B cell (primary cell): ENCODE measurements around the gene GAMT. TPM values are rescaled to one million over a fixed set of nuclear protein-coding genes. Genes with fewer than 3 reads are reported as not detected.

Source experiments
- ATAC-seq: fragments of 200-7000 bp; cut with Tn5 transposase; one replicate; pipeline ENCODE4 v1.10.0; 2021; ENCODE audit warnings: low read depth, mild to moderate bottlenecking, moderate number of reproducible peaks, moderate library complexity
- CTCF ChIA-PET: fragments of 350-600 bp; sonication (Branson Sonifier 250); formaldehyde crosslinking; loops from one replicate; lab custom pipeline; 2021; ENCODE audit warnings: antibody characterized with exemption, inconsistent platforms; lab: Charles Lee
- POLR2A ChIA-PET: fragments of 350-600 bp; sonication (Branson Sonifier 250); formaldehyde crosslinking; loops from one replicate; lab custom pipeline; 2021; ENCODE audit warnings: antibody characterized with exemption; lab: Charles Lee
- DNase-seq: peaks from one replicate; pipeline ENCODE4 v3.0.0; 2013
- H2AFZ ChIP-seq: 2 replicates; pipeline ENCODE4 v1.6.1; 2012; ENCODE audit warnings: mild to moderate bottlenecking, low read depth, low read length; ENCODE audit not compliant: insufficient read depth, poor library complexity, severe bottlenecking
- H3K27ac ChIP-seq, 2 donors: 1 replicate in 1 of 2; 2 replicates in 1 of 2; pipeline ENCODE4 v1.5.1; 2012 to 2013; ENCODE audit warnings: low read length in 2 of 2, mild to moderate bottlenecking in 2 of 2, moderate library complexity in 1 of 2
- H3K27me3 ChIP-seq, 4 experiments: fragments of 200-600 bp in 1 of 4; sonication (generic) in 1 of 4; replicated peaks in 1 of 4; 1 replicate in 2 of 4; 2 replicates in 2 of 4; pipeline versions ENCODE4 v1.6.1 to v1.7.0; 2013 to 2016; ENCODE audit warnings: low read length in 3 of 4, mild to moderate bottlenecking in 2 of 4, mixed read lengths in 1 of 4, moderate library complexity in 1 of 4; ENCODE audit not compliant: insufficient read depth in 4 of 4, control insufficient read depth in 3 of 4; ENCODE audit errors: control extremely low read depth in 1 of 4
- H3K36me3 ChIP-seq, 2 experiments: replicated peaks in 1 of 2; 1 replicate in 1 of 2; 2 replicates in 1 of 2; pipeline versions ENCODE4 v1.6.1 to v1.7.1; 2013; ENCODE audit warnings: low read length in 1 of 2; ENCODE audit not compliant: insufficient read depth in 2 of 2, control insufficient read depth in 1 of 2; ENCODE audit errors: control extremely low read depth in 1 of 2, extremely low read depth in 1 of 2
- H3K4me1 ChIP-seq, 2 donors: fragments of 200-600 bp in 1 of 2; sonication (generic) in 1 of 2; 1 replicate in 1 of 2; 2 replicates in 1 of 2; pipeline versions ENCODE4 v1.5.1 to v1.6.1; 2013 to 2017; ENCODE audit warnings: low read length in 2 of 2; ENCODE audit not compliant: control insufficient read depth in 2 of 2, insufficient read depth in 2 of 2
- H3K4me2 ChIP-seq: replicated peaks from 2 replicates; pipeline ENCODE3; 2012; ENCODE audit warnings: mild to moderate bottlenecking, low read depth, low read length; ENCODE audit not compliant: poor library complexity, severe bottlenecking
- H3K4me3 ChIP-seq, 5 experiments: fragments of 200-600 bp in 1 of 5; sonication (generic) in 1 of 5; 1 replicate in 3 of 5; 2 replicates in 2 of 5; pipeline versions ENCODE4 v1.5.1 to v1.7.0; 2011 to 2016; ENCODE audit warnings: low read length in 4 of 5, mild to moderate bottlenecking in 4 of 5, low read depth in 2 of 5, control low read depth in 1 of 5, moderate library complexity in 1 of 5; ENCODE audit not compliant: insufficient read depth in 1 of 5; ENCODE audit errors: control extremely low read depth in 1 of 5, extremely low read depth in 1 of 5
- H3K79me2 ChIP-seq: fragments of 200-600 bp; sonication (generic); one replicate; pipeline ENCODE4 v1.6.0; 2016; ENCODE audit warnings: low read length; ENCODE audit not compliant: control insufficient read depth, insufficient read depth
- H3K9ac ChIP-seq: fragments of 200-600 bp; sonication (generic); 2 replicates; pipeline ENCODE4 v1.6.1; 2017; ENCODE audit warnings: mild to moderate bottlenecking, low read length, moderate library complexity
- H3K9me3 ChIP-seq, 3 donors: one replicate each; pipeline versions ENCODE4 v1.6.1 to v1.7.1; 2013; ENCODE audit warnings: low read length in 2 of 3; ENCODE audit not compliant: control insufficient read depth in 2 of 3, insufficient read depth in 1 of 3; ENCODE audit errors: control extremely low read depth in 1 of 3
- H4K20me1 ChIP-seq: 2 replicates; pipeline ENCODE4 v1.6.0; 2012; ENCODE audit warnings: mild to moderate bottlenecking, low read length; ENCODE audit not compliant: insufficient read depth, control insufficient read depth, poor library complexity, severe bottlenecking
- H3K27ac Mint-ChIP-seq: one replicate; pipeline ENCODE4 v1.8.0; 2021; ENCODE audit warnings: mixed read lengths
- H3K27me3 Mint-ChIP-seq: one replicate; pipeline ENCODE4 v1.8.0; 2021; ENCODE audit warnings: mixed read lengths
- H3K4me1 Mint-ChIP-seq: one replicate; pipeline ENCODE4 v1.8.0; 2021; ENCODE audit warnings: mixed read lengths
- H3K4me3 Mint-ChIP-seq: one replicate; pipeline ENCODE4 v1.8.0; 2021; ENCODE audit warnings: mixed read lengths
- H3K9me3 Mint-ChIP-seq: one replicate; pipeline ENCODE4 v1.8.0; 2022; ENCODE audit warnings: mixed read lengths; ENCODE audit not compliant: insufficient read depth
- CTCF ChIP-seq: fragments of 200-600 bp; IDR thresholded peaks from one replicate; pipeline ENCODE4 v1.8.0; 2022; ENCODE audit warnings: antibody characterized with exemption, mild to moderate bottlenecking
- EZH2 ChIP-seq: IDR thresholded peaks from 2 replicates; pipeline ENCODE4 v1.6.1; 2012; ENCODE audit warnings: borderline replicate concordance, low read depth, mild to moderate bottlenecking, moderate library complexity, low read length; ENCODE audit not compliant: insufficient read depth, poor library complexity, severe bottlenecking
- WGBS: methylation state at CpG from one replicate; pipeline ENCODE4 v1.1.5; 2013; ENCODE audit warnings: missing lambda C conversion rate; ENCODE audit not compliant: insufficient coverage; 5-methylcytosine and 5-hydroxymethylcytosine counted together
- intact Hi-C: fragments of 100-400 bp; cut with micrococcal nuclease; formaldehyde crosslinking; loops from one replicate; pipeline ENCODE4 v1.10.0; 2022
- polyA plus RNA-seq: library from polyadenylated mRNA; depleted of rRNA; stranded (reverse); fragments of >200 nt; gene quantifications from 2 replicates; pipeline ENCODE4 v1.2.3, GENCODE V29; 2012
- total RNA-seq, 2 donors: library from RNA; stranded (reverse); fragments of 120-200 nt in 1 of 2; gene quantifications; 1 replicate in 1 of 2; 2 replicates in 1 of 2; pipeline versions ENCODE4 v1.2.3 to v1.2.4, GENCODE V29; 2013 to 2022

Gene GAMT
- total and polyA plus RNA-seq, 2 donors (not counting 1 experiment from before 2014, with no cell fraction given): 8.8 to 12.1 TPM

GRCh38 chr19:1351381-1351851 is 49.9 kb downstream of the GAMT start:
- peaks cover 9 to 18% of the 10 kb centered on the region in 2 donors for H3K4me1 ChIP-seq
- H3K27me3 Mint-ChIP-seq: no peaks in the 10 kb centered on the region
- no peak overlapping the region for H3K4me2 ChIP-seq
- 94% methylated on average over 21 of the region's 21 CpGs for WGBS
- intact Hi-C loops: no loop called here
- no peak overlapping the region for H3K9ac ChIP-seq
- ChIA-PET POLR2A (no interaction called here), CTCF (no interaction called here)
- no peak overlapping the region for H3K4me3 Mint-ChIP-seq
- H3K9me3 Mint-ChIP-seq: no peaks in the 10 kb centered on the region
- no peak overlapping the region for H3K27ac ChIP-seq
- H2AFZ ChIP-seq: no peak overlapping the region
- H4K20me1 ChIP-seq: no peaks in the 10 kb centered on the region
- no peak overlapping the region for H3K27ac Mint-ChIP-seq
- H3K27me3 ChIP-seq: no peaks in the 10 kb centered on the region
- no peaks in the 10 kb centered on the region for H3K9me3 ChIP-seq
- H3K79me2 ChIP-seq: peaks cover 5% of the 10 kb centered on the region
- peaks cover 13% of the 10 kb centered on the region for H3K4me1 Mint-ChIP-seq
- TF ChIP-seq CTCF (no peak), EZH2 (no peak)
- DNase-seq (no peak), ATAC-seq (no peak)
- H3K4me3 ChIP-seq: no peak overlapping the region
- H3K36me3 ChIP-seq: no peaks in the 10 kb centered on the region

GRCh38 chr19:1350867-1351266 is 50.5 kb downstream of the GAMT start:
- Mint-ChIP-seq H3K4me1 (peaks cover 7% of the 10 kb centered on the region), H3K27me3 (no peaks in the 10 kb centered on the region), H3K9me3 (no peaks in the 10 kb centered on the region), H3K27ac (no peak overlapping the region), H3K4me3 (no peak overlapping the region)
- Histone ChIP-seq H3K4me1 (peaks cover 5 to 14% of the 10 kb centered on the region in 2 donors), H3K9ac (no peak overlapping the region), H3K27ac (no peak overlapping the region), H4K20me1 (no peaks in the 10 kb centered on the region), H3K27me3 (no peaks in the 10 kb centered on the region), H2AFZ (no peak overlapping the region), H3K4me3 (no peak overlapping the region), H3K36me3 (no peaks in the 10 kb centered on the region), H3K79me2 (peaks cover 5% of the 10 kb centered on the region), H3K9me3 (no peaks in the 10 kb centered on the region), H3K4me2 (no peak overlapping the region)
- ATAC-seq (no peak), DNase-seq (no peak)
- CTCF ChIA-PET: no interaction called here
- TF ChIP-seq CTCF (no peak), EZH2 (no peak)
- POLR2A ChIA-PET: no interaction called here
- intact Hi-C loops: no loop called here
- WGBS: 76% methylated on average over 4 of the region's 5 CpGs
